IMR-90 (cell line): ENCODE measurements around the gene CCDC184. TPM values are rescaled to one million over a fixed set of nuclear protein-coding genes. Genes with fewer than 3 reads are reported as not detected.

Experiments used
- ATAC-seq: fragments of 200-7000 bp; cut with Tn5 transposase; 2 replicates; pipeline ENCODE4 v1.9.1; 2020; ENCODE audit warnings: low read depth, mild to moderate bottlenecking, moderate library complexity
- BruUV-seq: library from RNA; stranded (reverse); fragments of 400-500 nt; replicated peaks from 2 replicates; lab custom pipeline; 2021; lab: Mats Ljungman, UMichigan
- CTCF ChIA-PET: fragments of 300-600 bp; formaldehyde crosslinking; extraction: SDS; loops from one replicate; lab custom pipeline; 2021; ENCODE audit warnings: antibody characterized with exemption; lab: Yijun Ruan, JAX
- POLR2A ChIA-PET: fragments of 300-600 bp; sonication (Branson Sonifier 250); formaldehyde crosslinking; loops from one replicate; lab custom pipeline; 2022; ENCODE audit warnings: antibody characterized with exemption; ENCODE audit not compliant: unreplicated experiment; lab: Charles Lee
- DNase-seq: peaks from one replicate; pipeline ENCODE4 v3.0.0; 2013
- H2AFZ ChIP-seq: replicated peaks from 2 replicates; pipeline ENCODE3; 2013; ENCODE audit warnings: low read length, mild to moderate bottlenecking; ENCODE audit not compliant: poor library complexity
- H2AK5ac ChIP-seq: 2 replicates; pipeline ENCODE4 v1.6.1; 2013; ENCODE audit warnings: low read depth, low read length, inconsistent platforms
- H2AK9ac ChIP-seq: replicated peaks from 2 replicates; pipeline ENCODE3; 2013; ENCODE audit warnings: mild to moderate bottlenecking, low read depth, low read length, moderate library complexity; ENCODE audit not compliant: poor library complexity
- H2BK120ac ChIP-seq: 2 replicates; pipeline ENCODE4 v1.6.1; 2013; ENCODE audit warnings: low read depth, low read length, inconsistent platforms
- H2BK15ac ChIP-seq: 3 replicates; pipeline ENCODE4 v1.6.1; 2013; ENCODE audit warnings: low read depth, low read length, inconsistent platforms
- H2BK20ac ChIP-seq: 2 replicates; pipeline ENCODE4 v1.6.1; 2013; ENCODE audit warnings: low read depth, mild to moderate bottlenecking, inconsistent platforms, low read length, moderate library complexity
- H2BK5ac ChIP-seq: 2 replicates; pipeline ENCODE4 v1.6.1; 2013; ENCODE audit warnings: mild to moderate bottlenecking, low read depth, low read length, inconsistent platforms; ENCODE audit not compliant: poor library complexity, severe bottlenecking
- H3K14ac ChIP-seq: replicated peaks from 2 replicates; pipeline ENCODE4 v1.6.1; 2013; ENCODE audit warnings: low read depth, low read length, inconsistent platforms
- H3K18ac ChIP-seq: 2 replicates; pipeline ENCODE4 v1.6.1; 2013; ENCODE audit warnings: low read depth, low read length, control low read depth
- H3K23ac ChIP-seq: 2 replicates; pipeline ENCODE4 v1.6.1; 2013; ENCODE audit warnings: low read depth, low read length, inconsistent platforms
- H3K27ac ChIP-seq: 2 replicates; pipeline ENCODE4 v1.5.1; 2013; ENCODE audit warnings: mild to moderate bottlenecking, control low read depth, low read length; ENCODE audit not compliant: insufficient read depth
- H3K27me3 ChIP-seq: 2 replicates; pipeline ENCODE4 v1.6.1; 2013; ENCODE audit warnings: low read length; ENCODE audit not compliant: control insufficient read depth, insufficient read depth
- H3K36me3 ChIP-seq: 2 replicates; pipeline ENCODE4 v1.6.1; 2013; ENCODE audit warnings: low read length, mixed read lengths; ENCODE audit not compliant: control insufficient read depth, insufficient read depth
- H3K4ac ChIP-seq: 2 replicates; pipeline ENCODE4 v1.6.1; 2013; ENCODE audit warnings: low read depth, low read length, inconsistent platforms
- H3K4me1 ChIP-seq: 2 replicates; pipeline ENCODE4 v1.6.1; 2013; ENCODE audit warnings: low read length, mixed read lengths; ENCODE audit not compliant: control insufficient read depth, insufficient read depth
- H3K4me2 ChIP-seq: 2 replicates; pipeline ENCODE4 v1.6.1; 2013; ENCODE audit warnings: low read depth, mild to moderate bottlenecking, control low read depth, low read length, moderate library complexity
- H3K4me3 ChIP-seq: 2 replicates; pipeline ENCODE4 v1.5.1; 2013; ENCODE audit warnings: low read depth, mild to moderate bottlenecking, control low read depth, low read length, moderate library complexity; ENCODE audit not compliant: insufficient read depth
- H3K56ac ChIP-seq: 2 replicates; pipeline ENCODE4 v1.6.1; 2013; ENCODE audit warnings: low read length, inconsistent platforms; ENCODE audit not compliant: insufficient read depth; ENCODE audit errors: extremely low read depth
- H3K79me1 ChIP-seq, 2 experiments: 2 replicates each; pipeline ENCODE4 v1.6.1; 2013; ENCODE audit warnings: low read length in 2 of 2, inconsistent platforms in 1 of 2, low read depth in 1 of 2
- H3K9ac ChIP-seq: 2 replicates; pipeline ENCODE4 v1.6.1; 2013; ENCODE audit warnings: low read depth, low read length, control low read depth
- H3K9me1 ChIP-seq: 2 replicates; pipeline ENCODE4 v1.6.1; 2013; ENCODE audit warnings: low read length, inconsistent platforms; ENCODE audit not compliant: insufficient read depth
- H3K9me3 ChIP-seq: 2 replicates; pipeline ENCODE4 v1.6.1; 2013; ENCODE audit warnings: low read length; ENCODE audit not compliant: control insufficient read depth, insufficient read depth
- H4K20me1 ChIP-seq: 2 replicates; pipeline ENCODE4 v1.6.1; 2013; ENCODE audit warnings: low read length, inconsistent platforms; ENCODE audit not compliant: insufficient read depth
- H4K5ac ChIP-seq: 2 replicates; pipeline ENCODE4 v1.6.1; 2013; ENCODE audit warnings: mild to moderate bottlenecking, low read depth, low read length, control low read depth
- H4K8ac ChIP-seq, 2 experiments: 2 replicates each; pipeline ENCODE4 v1.6.1; 2013; ENCODE audit warnings: low read depth in 2 of 2, low read length in 2 of 2, control low read depth in 1 of 2, inconsistent platforms in 1 of 2
- H4K91ac ChIP-seq: 2 replicates; pipeline ENCODE4 v1.6.1; 2013; ENCODE audit warnings: low read depth, low read length, inconsistent platforms; ENCODE audit not compliant: insufficient read depth
- BHLHE40 ChIP-seq: fragments of 150-350 bp; IDR thresholded peaks from 2 replicates; pipeline ENCODE4 v1.6.1; 2016; ENCODE audit warnings: mild to moderate bottlenecking, low read depth, low read length
- CEBPB ChIP-seq: IDR thresholded peaks from 2 replicates; pipeline ENCODE4 v1.6.1; 2012; ENCODE audit warnings: low read depth, low read length, improper control_type of control experiment
- CHD1 ChIP-seq: IDR thresholded peaks from 2 replicates; pipeline ENCODE4 v1.6.1; 2012; ENCODE audit warnings: low read depth, low read length, improper control_type of control experiment
- CTCF ChIP-seq: conservative IDR thresholded peaks from 2 replicates; pipeline ENCODE4 v1.5.1; 2012; ENCODE audit warnings: mild to moderate bottlenecking, low read depth, low read length, improper control_type of control experiment
- MAFK ChIP-seq: IDR thresholded peaks from 2 replicates; pipeline ENCODE4 v1.6.1; 2012; ENCODE audit warnings: low read depth, low read length, improper control_type of control experiment
- MXI1 ChIP-seq: IDR thresholded peaks from 2 replicates; pipeline ENCODE4 v1.6.1; 2012; ENCODE audit warnings: low read depth, mild to moderate bottlenecking, low read length, moderate library complexity, borderline replicate concordance
- POLR2A ChIP-seq: IDR thresholded peaks from 2 replicates; pipeline ENCODE4 v1.6.1; 2012; ENCODE audit warnings: mild to moderate bottlenecking, low read depth, low read length
- RAD21 ChIP-seq: IDR thresholded peaks from 2 replicates; pipeline ENCODE4 v1.6.1; 2012; ENCODE audit warnings: low read length, improper control_type of control experiment
- SMC3 ChIP-seq: fragments of 150-350 bp; IDR thresholded peaks from 2 replicates; pipeline ENCODE4 v1.6.1; 2016; ENCODE audit warnings: low read depth, mild to moderate bottlenecking, antibody characterized with exemption, low read length, moderate library complexity
- USF2 ChIP-seq: fragments of 150-350 bp; IDR thresholded peaks from 2 replicates; pipeline ENCODE4 v1.6.1; 2017; ENCODE audit warnings: mild to moderate bottlenecking, antibody characterized with exemption, low read length, low read depth
- WGBS, 2 experiments: methylation state at CpG; one replicate each; pipeline versions ENCODE4 v1.1.5 to v1.1.7; 2013; ENCODE audit warnings: missing lambda C conversion rate in 2 of 2; ENCODE audit not compliant: insufficient read length in 1 of 2; ENCODE audit errors: extremely low coverage in 2 of 2; 5-methylcytosine and 5-hydroxymethylcytosine counted together
- dilution Hi-C: fragments of 300-500 bp; cut with HindIII; formaldehyde crosslinking; loops from one replicate; pipeline ENCODE4 v1.14.3; 2018; ENCODE audit warnings: low sequenced_read_pairs; ENCODE audit not compliant: unreplicated experiment
- in situ Hi-C: fragments of 300-500 bp; cut with MboI; formaldehyde crosslinking; loops from 3 replicates; pipeline ENCODE4 v1.14.3; 2019; ENCODE audit warnings: low sequenced_read_pairs, inconsistent platforms, mixed read lengths
- intact Hi-C: fragments of 100-400 bp; cut with micrococcal nuclease; formaldehyde crosslinking; loops from 2 replicates; pipeline ENCODE4 v1.10.0; 2022
- polyA plus RNA-seq, 3 experiments: library from polyadenylated mRNA; depleted of rRNA; stranded (reverse); fragments of >200 nt; gene quantifications; 2 replicates each; pipeline ENCODE4 v1.2.3, GENCODE V29; 2012; ENCODE audit warnings: low replicate concordance in 1 of 3
- total RNA-seq: library from RNA; depleted of rRNA; stranded (reverse); fragments of >200 nt; gene quantifications from 2 replicates; pipeline ENCODE4 v1.2.3, GENCODE V29; 2012

Gene CCDC184
- total and polyA plus RNA-seq, 2 of the 4 experiments (the other 2 are of a cell fraction): 0.18 to 0.22 TPM

DNA sequence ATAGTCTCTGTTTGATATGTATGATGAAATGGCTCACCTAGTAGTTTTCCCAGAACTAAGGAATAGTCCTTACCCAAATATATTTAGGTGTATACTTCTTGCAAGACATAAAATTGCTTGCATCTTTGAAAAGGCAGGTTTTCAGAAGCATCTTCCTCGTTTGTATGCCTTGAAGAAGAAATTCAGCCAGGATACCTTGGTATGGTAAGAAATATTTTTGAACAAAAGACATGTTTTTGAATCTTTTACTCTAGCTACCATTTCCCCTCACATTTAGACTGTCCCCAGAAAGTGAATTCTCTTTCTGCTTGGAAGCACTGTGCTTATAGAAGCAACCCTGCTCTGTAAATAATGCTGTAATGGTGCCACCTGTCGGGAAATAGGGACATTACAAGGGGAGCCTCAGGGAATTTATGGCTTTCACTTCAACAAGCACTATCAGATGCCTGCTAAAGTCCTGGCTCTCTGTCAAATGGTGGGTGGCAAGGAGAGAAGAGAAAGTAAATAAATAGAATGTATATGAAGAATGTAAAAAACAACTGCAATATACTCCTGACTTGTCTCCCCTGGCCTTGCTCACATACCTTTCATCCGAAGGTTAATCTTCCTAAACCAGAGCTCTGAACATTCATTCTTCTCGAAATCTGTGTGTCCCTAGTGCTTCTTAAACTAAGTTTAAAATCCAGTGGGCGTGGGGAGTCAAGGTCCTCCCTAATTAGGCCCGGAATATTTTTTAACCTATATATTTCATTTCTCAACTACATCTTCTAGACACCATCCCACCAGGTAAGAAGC lies 6.1 kb downstream of the CCDC184 start:
- intact Hi-C loops: loop anchor here (2.0 kb wide), 1 partner anchor 71 kb away; the partner anchor contains the start of gene PFKM

More for the DNA sequence above, 6.1 kb downstream of the CCDC184 start:
- H3K9me3 ChIP-seq: no peaks in the 10 kb centered on the region
- no peak overlapping the region for H3K9ac ChIP-seq
- H3K27ac ChIP-seq: no peak overlapping the region
- no peak overlapping the region for H3K14ac ChIP-seq
- no peaks in the 10 kb centered on the region for H3K36me3 ChIP-seq
- no peak overlapping the region for H2AK5ac ChIP-seq
- no peak overlapping the region for H2BK20ac ChIP-seq
- H3K79me1 ChIP-seq: no peaks in the 10 kb centered on the region
- CTCF ChIA-PET: interaction anchor here (0.5 to 1.7 kb wide), 5 partner anchors 9 to 763 kb away, joined by 3 to 18 read pairs (median 3); no protein-coding TSS in a partner anchor
- peak; percentile 67 for DNase-seq
- no peak overlapping the region for H2BK5ac ChIP-seq
- in situ Hi-C loops (no loop called here), dilution Hi-C loops (no loop called here)
- H3K4ac ChIP-seq: no peak overlapping the region
- no peak overlapping the region for H3K4me2 ChIP-seq
- H3K56ac ChIP-seq: no peak overlapping the region
- H4K5ac ChIP-seq: no peak overlapping the region
- H3K4me3 ChIP-seq: no peak overlapping the region
- ATAC-seq: peak; percentile 97
- no peaks in the 10 kb centered on the region for H4K20me1 ChIP-seq
- H4K91ac ChIP-seq: no peak overlapping the region
- no peak overlapping the region for H2AK9ac ChIP-seq
- no peak overlapping the region for H2BK15ac ChIP-seq
- no peak overlapping the region for H3K23ac ChIP-seq
- no peak overlapping the region for H4K8ac ChIP-seq
- no peak for TF ChIP-seq MAFK
- TF ChIP-seq BHLHE40: no peak
- no peak for TF ChIP-seq CHD1
- no peak for TF ChIP-seq USF2
- TF ChIP-seq SMC3: peak; percentile 52
- TF ChIP-seq CTCF: peak; percentile 75
- peak; percentile 68 for TF ChIP-seq RAD21
- no peak for TF ChIP-seq CEBPB
- TF ChIP-seq MXI1: no peak
- TF ChIP-seq POLR2A: no peak
- H3K9me1 ChIP-seq: no peaks in the 10 kb centered on the region
- POLR2A ChIA-PET: no interaction called here
- peaks cover under 1% of the 10 kb centered on the region; the same call in 1 of the 2 replicates for H3K4me1 ChIP-seq
- H2BK120ac ChIP-seq: no peak overlapping the region
- WGBS, 2 experiments: 22% methylated on average over 3 of the region's 6 CpGs; no CpG with 5 or more reads in 1 of the 2 experiments
- H2AFZ ChIP-seq: no peak overlapping the region
- BruUV-seq: no TSS peak
- no peak overlapping the region for H3K18ac ChIP-seq
- peaks cover 45% of the 10 kb centered on the region for H3K27me3 ChIP-seq
